SK-N-SH (cell line): ENCODE data around the gene ZMIZ1.

Experiments
- CHD2 ChIP-seq: fragments of 150-350 bp; IDR thresholded peaks from 2 replicates; pipeline ENCODE4 v1.6.1; 2018; ENCODE audit warnings: low read length; ENCODE audit not compliant: partially characterized antibody
- CTCF ChIP-seq: fragments of 200-600 bp; sonication (generic); IDR thresholded peaks from 2 replicates; pipeline ENCODE4 v1.6.1; 2017; ENCODE audit warnings: antibody characterized with exemption, mild to moderate bottlenecking, moderate library complexity
- EP300 ChIP-seq, 2 experiments: IDR thresholded peaks; 2 replicates each; pipeline versions ENCODE4 v1.4.0 to v1.6.1; 2012; ENCODE audit warnings: borderline replicate concordance in 1 of 2, low read depth in 1 of 2, low read length in 1 of 2
- GABPA ChIP-seq: IDR thresholded peaks from 2 replicates; pipeline ENCODE4 v1.4.0; 2012; ENCODE audit warnings: low read depth, mild to moderate bottlenecking
- IRF3 ChIP-seq: fragments of 150-350 bp; IDR thresholded peaks from 2 replicates; pipeline ENCODE4 v1.6.1; 2016; ENCODE audit warnings: mild to moderate bottlenecking, low read depth, low read length
- NRF1 ChIP-seq: IDR thresholded peaks from 2 replicates; pipeline ENCODE4 v1.6.1; 2012; ENCODE audit warnings: low read depth, mild to moderate bottlenecking, low read length
- PBX3 ChIP-seq: IDR thresholded peaks from 2 replicates; pipeline ENCODE4; 2012
- POLR2AphosphoS5 ChIP-seq: IDR thresholded peaks from 2 replicates; pipeline ENCODE4 v1.6.1; 2012; ENCODE audit warnings: low read depth, low read length
- TAF1 ChIP-seq: IDR thresholded peaks from 2 replicates; pipeline ENCODE4 v1.6.1; 2012; ENCODE audit warnings: low read depth, mild to moderate bottlenecking, low read length, moderate library complexity, borderline replicate concordance
- USF2 ChIP-seq: fragments of 150-350 bp; IDR thresholded peaks from 2 replicates; pipeline ENCODE4 v1.6.1; 2017; ENCODE audit warnings: antibody characterized with exemption, low read length, low read depth, borderline replicate concordance

- TF ChIP-seq CHD2: no peak
- TF ChIP-seq CTCF: no peak
- TF ChIP-seq USF2: no peak
- TF ChIP-seq NRF1: no peak
- no peak for TF ChIP-seq POLR2AphosphoS5
- no peak for TF ChIP-seq EP300 (IDR thresholded peaks at IDR 0.05; ENCODE audit: borderline replicate concordance in 1 of 2, low read depth in 1 of 2, low read length in 1 of 2)
- no peak for TF ChIP-seq GABPA
- TF ChIP-seq IRF3: no peak
- TF ChIP-seq TAF1: no peak
- no peak for TF ChIP-seq PBX3
Observed at GRCh38 chr10:79334573-79334972, 265.8 kb downstream of the ZMIZ1 start.
